Choroid plexus epithelial cell (primary cell): ENCODE measurements around the gene ADAMTS9.
"Not testable (repeated sequence)": the region's sequence is repeated elsewhere in the genome, so short reads cannot be mapped to it uniquely, and the experiment has no call there.

Experiments used
- DNase-seq: peaks from one replicate; pipeline ENCODE4 v3.0.0-alpha.2; 2010; ENCODE audit warnings: low read depth
- H3K4me3 ChIP-seq: 2 replicates; pipeline ENCODE4 v1.5.1; 2011; ENCODE audit warnings: low read depth, mild to moderate bottlenecking, control low read depth, low read length, moderate library complexity
- TF ChIP-seq, protein P1 (sequence below): conservative IDR thresholded peaks from 2 replicates; pipeline ENCODE4 v1.5.1; 2011; ENCODE audit warnings: low read depth, mild to moderate bottlenecking, control low read depth, inconsistent platforms, low read length, moderate library complexity

Gene ADAMTS9

DNA sequence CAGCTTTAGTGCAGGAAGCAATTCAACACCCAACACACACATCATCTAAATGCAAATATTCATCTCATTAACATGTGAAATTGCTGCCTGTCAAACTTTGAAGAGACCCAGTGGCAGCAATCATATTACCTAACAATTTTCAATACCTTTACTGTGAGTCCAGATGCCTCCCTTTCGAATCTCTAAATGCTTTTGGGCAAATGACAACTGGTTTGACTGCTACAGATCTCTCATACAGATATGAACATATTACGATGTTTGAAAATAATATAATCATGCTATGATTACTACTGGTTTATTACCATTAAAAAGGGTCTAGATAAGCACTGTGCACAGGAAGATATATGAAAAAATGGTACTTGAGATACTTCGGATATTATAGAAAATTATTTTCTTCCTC is 137.9 kb downstream of the ADAMTS9 start:
- DNase-seq: no peak
- no peak overlapping the region for H3K4me3 ChIP-seq
- TF ChIP-seq, protein P1, sequence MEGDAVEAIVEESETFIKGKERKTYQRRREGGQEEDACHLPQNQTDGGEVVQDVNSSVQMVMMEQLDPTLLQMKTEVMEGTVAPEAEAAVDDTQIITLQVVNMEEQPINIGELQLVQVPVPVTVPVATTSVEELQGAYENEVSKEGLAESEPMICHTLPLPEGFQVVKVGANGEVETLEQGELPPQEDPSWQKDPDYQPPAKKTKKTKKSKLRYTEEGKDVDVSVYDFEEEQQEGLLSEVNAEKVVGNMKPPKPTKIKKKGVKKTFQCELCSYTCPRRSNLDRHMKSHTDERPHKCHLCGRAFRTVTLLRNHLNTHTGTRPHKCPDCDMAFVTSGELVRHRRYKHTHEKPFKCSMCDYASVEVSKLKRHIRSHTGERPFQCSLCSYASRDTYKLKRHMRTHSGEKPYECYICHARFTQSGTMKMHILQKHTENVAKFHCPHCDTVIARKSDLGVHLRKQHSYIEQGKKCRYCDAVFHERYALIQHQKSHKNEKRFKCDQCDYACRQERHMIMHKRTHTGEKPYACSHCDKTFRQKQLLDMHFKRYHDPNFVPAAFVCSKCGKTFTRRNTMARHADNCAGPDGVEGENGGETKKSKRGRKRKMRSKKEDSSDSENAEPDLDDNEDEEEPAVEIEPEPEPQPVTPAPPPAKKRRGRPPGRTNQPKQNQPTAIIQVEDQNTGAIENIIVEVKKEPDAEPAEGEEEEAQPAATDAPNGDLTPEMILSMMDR: no peak

DNA sequence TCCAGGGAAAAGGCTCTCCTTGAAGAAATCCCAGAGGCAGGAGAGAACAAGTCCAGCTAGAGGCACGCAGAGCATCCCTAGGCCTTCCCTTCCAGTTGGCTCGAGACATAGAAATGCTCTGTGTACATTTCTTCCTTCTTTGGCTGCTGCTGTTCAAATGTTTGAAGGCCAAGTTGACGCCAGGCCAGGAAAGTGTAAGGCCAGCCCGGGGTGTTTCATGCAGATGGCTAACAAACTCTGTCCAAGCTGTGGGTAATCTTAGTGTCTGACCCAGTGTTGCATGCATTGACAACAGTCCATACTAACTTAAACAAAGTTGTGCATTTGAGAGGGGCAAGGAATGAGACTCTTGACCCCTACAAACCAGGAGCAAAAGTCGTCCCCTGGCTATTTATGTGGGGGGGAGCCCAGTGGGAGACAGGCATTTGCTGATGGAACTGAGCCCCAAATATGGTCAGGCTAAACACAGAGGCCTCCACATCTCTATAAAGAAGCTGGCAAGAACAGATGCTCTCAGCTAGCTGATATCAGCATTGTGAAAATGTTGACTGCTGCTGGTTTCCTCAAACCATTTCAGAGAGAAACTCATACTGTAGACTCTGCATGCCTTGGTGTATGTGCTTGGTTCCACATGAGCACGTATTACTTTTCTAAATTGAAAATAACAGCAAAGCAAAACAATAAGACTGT is 139.5 kb downstream of the ADAMTS9 start:
- peak; percentile 97 for DNase-seq
- TF ChIP-seq, protein P1: no peak
- no peak overlapping the region for H3K4me3 ChIP-seq

DNA sequence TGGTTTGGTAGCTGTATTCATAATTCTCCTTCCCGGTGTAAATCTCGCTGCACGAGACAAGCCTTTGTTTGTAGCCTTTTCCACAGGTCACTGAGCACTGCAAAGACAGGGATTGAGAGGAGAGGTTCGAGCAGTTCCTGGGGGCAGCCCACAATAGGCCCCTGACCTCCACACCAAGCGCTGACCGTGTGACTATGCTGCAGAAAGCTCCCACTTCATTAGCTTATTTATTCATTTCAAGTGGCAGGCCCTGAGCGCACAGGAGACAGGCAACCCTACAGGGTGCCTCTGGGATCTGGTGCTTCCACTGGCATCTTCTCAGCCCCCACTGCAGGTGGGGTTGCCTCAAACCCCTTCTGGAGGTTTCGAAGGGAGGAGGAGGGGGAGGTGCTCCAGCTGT is 140.9 kb downstream of the ADAMTS9 start:
- TF ChIP-seq, protein P1: no peak
- H3K4me3 ChIP-seq: no peak overlapping the region
- DNase-seq: no peak

DNA sequence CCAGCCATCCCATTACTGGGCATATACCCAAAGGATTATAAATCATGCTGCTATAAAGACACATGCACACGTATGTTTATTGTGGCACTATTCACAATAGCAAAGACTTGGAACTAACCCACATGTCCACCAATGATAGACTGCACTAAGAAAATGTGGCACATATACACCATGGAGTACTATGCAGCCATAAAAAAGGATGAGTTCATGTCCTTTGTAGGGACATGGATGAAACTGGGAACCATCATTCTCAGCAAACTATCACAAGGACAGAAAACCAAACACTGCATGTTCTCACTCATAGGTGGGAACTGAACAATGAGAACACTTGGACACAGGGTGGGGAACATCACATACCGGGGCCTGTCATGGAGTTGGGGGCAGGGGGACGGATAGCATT is 142.6 kb downstream of the ADAMTS9 start:
- DNase-seq, H3K4me3 ChIP-seq: not testable (repeated sequence)

DNA sequence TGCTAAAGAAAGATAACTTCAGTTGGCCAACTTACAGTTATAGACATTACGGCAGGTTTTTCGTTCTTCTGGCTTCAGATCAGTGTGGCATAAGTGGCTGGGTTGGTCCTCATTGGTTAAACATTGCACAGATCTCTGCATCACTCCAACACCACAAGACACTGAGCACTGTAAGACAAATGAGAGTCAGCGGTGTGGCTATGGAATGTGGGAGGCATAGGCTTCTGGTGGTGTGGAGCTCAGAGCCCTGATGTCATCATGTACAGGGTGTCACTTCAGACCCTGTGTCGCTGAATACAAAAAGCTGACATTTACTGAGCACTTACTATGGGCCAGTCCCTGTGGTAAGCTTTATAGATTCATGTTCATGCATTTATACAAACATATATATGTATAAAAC is 146.0 kb downstream of the ADAMTS9 start:
- TF ChIP-seq, protein P1: no peak
- DNase-seq: no peak
- H3K4me3 ChIP-seq: no peak overlapping the region

DNA sequence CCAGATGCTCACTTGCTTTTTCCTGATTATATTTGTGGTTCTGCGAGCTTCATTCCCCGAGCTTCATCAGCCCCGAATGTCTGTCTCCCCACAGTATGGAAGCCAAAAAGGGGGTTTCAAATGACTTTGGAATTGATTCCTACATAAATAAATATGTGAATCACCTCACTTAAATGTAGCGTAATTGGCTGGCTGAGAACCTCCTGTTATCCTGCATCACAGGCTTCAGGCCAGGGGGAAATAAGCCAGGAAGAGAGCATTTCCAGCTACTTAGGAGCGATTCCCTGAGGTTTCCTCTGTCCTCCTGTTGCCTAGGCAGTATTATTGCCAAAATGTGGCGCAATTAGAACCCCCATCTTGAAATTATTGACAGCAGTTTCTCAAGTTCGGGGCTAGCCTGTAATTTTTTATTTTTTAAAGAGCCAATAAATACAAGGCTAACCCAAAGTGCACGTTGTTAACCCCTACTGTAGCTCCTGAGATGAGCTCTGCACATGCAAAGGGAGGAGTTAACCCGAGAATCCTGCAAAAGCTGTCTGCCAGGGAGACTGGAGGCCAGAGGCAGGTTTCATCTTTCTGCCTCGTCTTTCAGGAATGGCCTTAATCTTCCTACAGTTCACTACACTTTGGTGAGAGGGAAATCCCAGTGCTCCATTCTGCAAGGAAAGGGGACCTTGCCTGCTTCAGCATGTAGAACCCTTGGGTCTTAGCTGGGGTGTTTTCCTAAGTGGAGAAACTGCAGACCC is 148.2 kb downstream of the ADAMTS9 start:
- TF ChIP-seq, protein P1: no peak
- DNase-seq: peak; percentile 50

DNA sequence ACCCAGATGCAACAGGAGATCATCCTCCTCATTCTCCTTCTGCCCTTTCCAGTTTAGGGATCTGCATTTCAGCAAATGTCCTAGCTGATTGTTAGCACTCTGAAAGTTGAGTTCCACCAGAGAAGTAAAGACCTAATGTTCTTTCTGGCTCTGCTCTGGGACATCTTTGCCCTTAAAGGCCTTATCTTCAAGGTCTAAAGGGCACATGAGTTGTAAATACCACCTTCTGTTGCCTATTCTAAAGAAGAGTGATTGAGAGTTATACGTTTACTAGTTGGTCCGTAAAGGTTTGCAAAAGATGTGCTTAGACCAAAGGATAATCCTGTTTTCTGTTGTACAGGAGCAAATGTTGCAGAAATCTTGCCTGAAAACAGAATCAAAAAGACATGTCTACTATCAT is 151.6 kb downstream of the ADAMTS9 start:
- no peak overlapping the region for H3K4me3 ChIP-seq
- no peak for DNase-seq
- TF ChIP-seq, protein P1: no peak

More for the DNA sequence above, 148.2 kb downstream of the ADAMTS9 start:
- H3K4me3 ChIP-seq: no peak overlapping the region
